ENCODE results near the gene HDAC11.

HDAC11 gene

DNA sequence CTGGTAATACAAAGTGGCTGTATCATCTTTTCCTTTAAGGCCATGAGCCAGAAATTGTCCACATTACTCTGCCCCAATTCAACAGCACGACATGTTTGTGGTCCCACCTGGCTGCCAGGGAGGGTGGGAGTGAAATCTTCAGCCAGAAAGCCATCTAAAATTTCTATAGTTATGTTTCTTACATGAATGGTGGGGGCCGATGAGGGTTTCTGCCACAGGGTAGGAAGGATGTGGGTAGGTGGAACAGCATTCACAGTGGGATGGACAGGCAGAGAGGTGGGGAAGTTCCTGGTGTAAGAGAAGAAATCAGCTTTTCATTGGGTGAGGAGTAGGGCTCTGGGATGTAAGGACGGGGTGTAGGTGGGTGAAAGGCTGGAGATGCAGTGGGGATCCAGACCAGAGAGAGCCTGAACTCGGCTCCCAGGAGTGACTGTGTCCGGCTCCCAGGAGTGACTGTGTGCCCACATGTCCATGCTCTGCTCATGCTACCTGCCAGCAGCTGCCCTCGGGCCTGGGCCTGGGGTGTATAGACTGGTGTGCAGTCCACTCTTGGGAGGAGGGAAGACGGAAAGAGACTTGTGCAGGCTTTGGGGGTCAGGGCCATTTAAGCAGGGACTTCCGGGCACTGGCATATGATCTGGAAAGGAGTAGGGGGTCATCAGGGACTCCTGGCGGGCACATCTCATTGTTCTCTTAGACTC is 65.0 kb downstream of the HDAC11 start:
- TF ChIP-seq POLR2A (IDR thresholded peaks at IDR 0.05; ENCODE audit: low read depth, low read length): no peak
- no peak for TF ChIP-seq TAF1 (IDR thresholded peaks at IDR 0.05; ENCODE audit: borderline replicate concordance, low read depth, low read length)
- no peak for TF ChIP-seq POLR2AphosphoS5 (IDR thresholded peaks at IDR 0.05; ENCODE audit: low read depth, low read length)
- FAIRE-seq: no peak
- no peak for DNase-seq (ENCODE audit: insufficient read length)

DNA sequence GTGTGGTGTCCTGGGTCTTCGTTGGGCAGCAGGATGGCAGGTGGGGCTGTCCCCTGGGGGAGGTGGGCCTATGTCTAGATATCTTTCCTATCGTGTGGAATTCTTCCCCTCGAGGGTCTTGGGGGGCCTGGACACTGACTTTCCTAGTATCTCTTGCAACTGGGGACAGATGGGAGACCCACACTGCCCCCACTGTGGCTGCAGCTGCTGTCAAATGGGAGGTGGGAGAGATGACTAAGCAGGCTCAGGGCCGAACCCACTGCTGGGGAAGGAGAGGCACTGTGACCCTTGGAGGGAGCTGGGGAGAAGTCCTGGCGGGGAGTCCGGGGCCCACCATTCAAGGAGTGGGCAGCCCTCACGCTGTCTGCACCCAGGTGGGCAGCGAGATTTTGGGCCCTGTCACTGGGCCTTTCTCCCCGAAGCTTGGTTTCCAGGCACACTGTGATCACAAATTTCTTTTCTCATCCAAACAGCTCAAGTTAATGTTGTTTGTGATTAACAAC is 65.9 kb downstream of the HDAC11 start:
- no peak for TF ChIP-seq POLR2A (IDR thresholded peaks at IDR 0.05; ENCODE audit: low read depth, low read length)
- TF ChIP-seq POLR2AphosphoS5 (IDR thresholded peaks at IDR 0.05; ENCODE audit: low read depth, low read length): no peak
- no peak for TF ChIP-seq TAF1 (IDR thresholded peaks at IDR 0.05; ENCODE audit: borderline replicate concordance, low read depth, low read length)
- FAIRE-seq: no peak

DNA sequence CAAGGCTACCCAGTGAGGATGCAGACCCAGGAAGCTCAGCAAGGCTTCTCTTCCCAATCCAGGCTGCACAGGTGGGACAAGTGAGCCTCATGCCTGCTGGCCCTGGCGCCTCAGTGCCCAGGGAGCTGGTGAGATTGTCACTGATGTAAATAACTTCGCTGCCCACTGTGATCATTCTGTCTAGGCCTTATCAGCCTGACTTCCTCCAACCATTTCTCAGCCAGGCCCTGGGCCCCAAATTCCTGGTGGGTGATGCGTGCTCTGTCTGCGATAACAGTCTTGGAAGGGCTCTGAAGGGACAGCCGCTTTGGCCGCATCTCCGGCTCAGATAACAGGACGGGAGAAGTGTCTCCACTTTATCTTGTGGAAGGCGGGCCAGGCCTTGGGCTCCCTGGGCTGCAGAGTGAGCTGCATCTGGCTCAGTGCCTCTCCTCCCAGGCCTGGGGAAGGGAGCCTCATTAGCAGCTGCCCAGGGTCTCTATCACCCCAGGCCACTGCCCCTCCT is 66.6 kb downstream of the HDAC11 start:
- DNase-seq (ENCODE audit: insufficient read length) (no peak), FAIRE-seq (no peak)
- no peak for TF ChIP-seq POLR2A (IDR thresholded peaks at IDR 0.05; ENCODE audit: low read depth, low read length)
- TF ChIP-seq TAF1 (IDR thresholded peaks at IDR 0.05; ENCODE audit: borderline replicate concordance, low read depth, low read length): no peak
- TF ChIP-seq POLR2AphosphoS5 (IDR thresholded peaks at IDR 0.05; ENCODE audit: low read depth, low read length): no peak

More for the DNA sequence above, 65.9 kb downstream of the HDAC11 start:
- no peak for DNase-seq (ENCODE audit: insufficient read length)

DNA sequence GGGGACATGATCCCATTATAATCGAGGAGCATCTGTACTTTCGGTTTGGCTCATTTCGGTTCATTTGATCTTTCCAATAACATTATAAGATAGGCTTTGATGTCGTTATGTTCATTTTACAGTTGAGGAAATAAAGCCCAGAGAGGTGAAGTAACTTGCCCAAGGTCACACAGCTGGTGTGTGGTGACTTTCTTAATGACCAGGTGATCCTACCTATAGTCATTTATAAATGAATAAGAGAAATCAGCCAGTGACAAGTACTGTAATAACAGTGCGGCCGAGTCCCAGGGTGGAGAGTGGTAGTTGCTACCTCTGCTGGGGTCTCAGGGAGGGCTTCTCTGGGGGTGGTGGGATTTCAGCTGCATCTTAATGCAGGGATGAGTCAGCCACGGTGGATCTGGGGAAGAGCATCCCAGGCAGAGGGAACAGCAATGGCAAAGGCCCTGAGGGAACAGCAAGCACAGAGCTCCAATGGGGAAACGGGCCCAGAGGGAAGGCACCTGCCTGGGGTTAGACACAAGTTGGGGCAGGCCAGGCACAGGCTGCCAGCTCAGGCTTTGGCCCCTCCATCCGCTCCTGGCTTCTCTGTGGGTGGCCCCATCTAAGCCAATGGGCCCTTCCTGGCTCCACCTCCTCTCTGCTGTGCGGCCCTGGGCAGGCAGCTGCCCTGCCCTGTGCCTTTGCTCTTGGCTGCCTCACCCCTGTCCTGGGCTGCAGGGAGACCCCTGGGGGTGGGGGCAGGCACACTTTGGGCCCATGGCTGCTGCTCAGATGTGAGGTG is 67.7 kb downstream of the HDAC11 start:
- no peak for FAIRE-seq
- no peak for DNase-seq (ENCODE audit: insufficient read length)

DNA sequence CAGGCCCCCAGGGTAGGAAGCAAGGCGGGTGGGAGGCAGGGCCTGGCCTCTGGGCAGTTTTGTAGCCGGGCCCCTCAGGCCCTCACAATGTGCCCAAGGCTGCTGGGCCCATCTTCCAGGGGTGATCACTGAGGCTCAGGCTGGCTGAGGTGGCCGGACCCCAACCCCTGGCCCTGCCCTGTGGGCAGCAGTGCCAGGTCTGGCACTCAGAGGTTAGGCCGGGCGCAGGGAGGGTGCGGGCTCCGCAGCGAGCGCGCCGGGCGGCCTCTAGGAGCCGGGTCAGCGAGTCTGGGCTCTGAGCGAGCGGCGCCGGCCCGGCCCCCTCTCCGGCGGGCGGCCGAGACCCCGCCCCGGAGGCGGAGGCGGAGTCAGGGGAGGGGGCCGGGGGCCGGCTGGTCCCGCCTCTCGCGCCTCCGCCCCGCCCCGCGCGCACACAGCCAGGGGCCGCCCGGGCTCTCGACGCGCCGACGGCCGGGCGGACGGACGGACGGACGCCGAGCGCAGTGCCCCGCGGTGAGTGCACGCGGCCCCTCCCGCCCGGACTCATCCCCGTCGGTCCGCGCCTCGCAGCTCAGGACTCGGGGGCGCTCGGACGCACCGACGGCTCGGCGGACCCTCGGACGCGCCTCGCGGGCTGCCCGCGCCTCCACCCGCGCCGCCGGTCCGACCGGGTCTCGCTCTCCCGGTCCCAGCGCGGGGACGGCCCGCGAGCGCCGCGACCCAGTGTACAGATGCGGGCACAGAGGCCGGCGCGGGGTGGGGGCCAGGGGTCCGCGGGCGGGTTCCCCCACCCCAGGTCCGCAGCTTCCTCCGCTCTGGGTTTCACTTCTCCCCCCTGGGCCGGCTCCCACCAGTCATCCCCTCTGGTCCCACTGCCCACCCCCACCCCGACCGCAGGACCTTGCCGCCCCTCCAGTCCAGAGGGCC is 68.9 kb downstream of the HDAC11 start, which contains the start of gene FBLN2:
FBLN2 (plus strand) TSS at position 430 of the 927 bp plus-strand sequence. CDS start 21,231 bp downstream, outside the sequence.
- no peak for TF ChIP-seq POLR2A (IDR thresholded peaks at IDR 0.05; ENCODE audit: low read depth, low read length)
- no peak for TF ChIP-seq TAF1 (IDR thresholded peaks at IDR 0.05; ENCODE audit: borderline replicate concordance, low read depth, low read length)
- TF ChIP-seq POLR2AphosphoS5 (IDR thresholded peaks at IDR 0.05; ENCODE audit: low read depth, low read length): no peak
- FAIRE-seq (no peak), DNase-seq (ENCODE audit: insufficient read length) (no peak)

More for the DNA sequence above, 67.7 kb downstream of the HDAC11 start:
- TF ChIP-seq TAF1 (IDR thresholded peaks at IDR 0.05; ENCODE audit: borderline replicate concordance, low read depth, low read length): no peak

DNA sequence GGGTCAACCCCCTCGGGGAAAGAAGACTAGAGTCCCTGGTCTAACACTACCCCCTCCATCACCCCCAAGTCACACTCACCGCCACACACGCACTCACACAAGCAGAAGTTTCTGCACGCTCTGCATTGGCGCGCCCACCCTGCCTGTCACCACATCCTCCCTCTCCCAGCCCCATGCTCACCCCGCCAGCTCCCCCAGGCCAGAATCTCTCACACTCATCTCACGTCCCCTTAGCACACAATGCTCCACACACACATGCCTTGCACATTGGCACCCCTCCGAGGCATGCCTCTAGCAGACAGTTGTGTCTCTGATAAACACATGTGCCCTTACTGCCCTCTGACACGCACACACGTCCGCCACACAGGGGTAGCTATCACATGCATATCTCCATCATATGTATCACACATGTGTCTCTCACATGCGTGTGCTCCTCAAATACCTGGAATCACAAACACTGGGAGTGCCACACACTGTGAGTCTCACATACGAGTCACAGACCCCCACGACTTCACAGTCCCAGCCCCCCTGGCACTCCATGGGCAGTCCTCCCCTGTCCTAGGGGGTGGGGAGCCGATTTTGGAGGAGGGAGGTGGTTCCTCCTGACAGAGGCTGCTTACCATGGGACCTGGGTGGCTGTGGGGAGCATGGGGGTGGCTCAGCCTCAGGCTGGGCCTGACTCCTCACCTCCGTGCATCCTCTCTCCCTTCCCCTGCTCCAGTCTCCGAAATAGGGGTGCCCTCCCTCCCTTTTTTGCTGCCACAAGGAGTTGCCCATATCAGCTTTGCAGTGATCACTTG is 69.7 kb downstream of the HDAC11 start:
- FAIRE-seq (no peak), DNase-seq (ENCODE audit: insufficient read length) (no peak)
- TF ChIP-seq POLR2A (IDR thresholded peaks at IDR 0.05; ENCODE audit: low read depth, low read length) (no peak), POLR2AphosphoS5 (IDR thresholded peaks at IDR 0.05; ENCODE audit: low read depth, low read length) (no peak), TAF1 (IDR thresholded peaks at IDR 0.05; ENCODE audit: borderline replicate concordance, low read depth, low read length) (no peak)

DNA sequence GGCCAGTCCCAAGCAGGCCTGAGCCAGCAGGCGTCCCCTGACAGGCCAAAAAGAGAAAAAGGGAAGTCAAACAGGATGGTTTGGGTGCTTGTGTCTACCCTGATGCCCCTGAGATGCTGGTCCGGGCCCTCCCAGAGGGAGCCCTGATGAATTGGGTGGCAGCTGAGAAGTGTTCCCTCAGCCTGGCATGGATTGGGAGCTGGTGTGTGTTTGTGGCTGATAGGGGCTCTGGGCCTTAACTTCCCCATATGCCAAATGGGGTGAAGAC is 70.3 kb downstream of the HDAC11 start:
- DNase-seq (ENCODE audit: insufficient read length) (no peak), FAIRE-seq (no peak)
- TF ChIP-seq TAF1 (IDR thresholded peaks at IDR 0.05; ENCODE audit: borderline replicate concordance, low read depth, low read length): no peak
- TF ChIP-seq POLR2AphosphoS5 (IDR thresholded peaks at IDR 0.05; ENCODE audit: low read depth, low read length): no peak
- TF ChIP-seq POLR2A (IDR thresholded peaks at IDR 0.05; ENCODE audit: low read depth, low read length): no peak

DNA sequence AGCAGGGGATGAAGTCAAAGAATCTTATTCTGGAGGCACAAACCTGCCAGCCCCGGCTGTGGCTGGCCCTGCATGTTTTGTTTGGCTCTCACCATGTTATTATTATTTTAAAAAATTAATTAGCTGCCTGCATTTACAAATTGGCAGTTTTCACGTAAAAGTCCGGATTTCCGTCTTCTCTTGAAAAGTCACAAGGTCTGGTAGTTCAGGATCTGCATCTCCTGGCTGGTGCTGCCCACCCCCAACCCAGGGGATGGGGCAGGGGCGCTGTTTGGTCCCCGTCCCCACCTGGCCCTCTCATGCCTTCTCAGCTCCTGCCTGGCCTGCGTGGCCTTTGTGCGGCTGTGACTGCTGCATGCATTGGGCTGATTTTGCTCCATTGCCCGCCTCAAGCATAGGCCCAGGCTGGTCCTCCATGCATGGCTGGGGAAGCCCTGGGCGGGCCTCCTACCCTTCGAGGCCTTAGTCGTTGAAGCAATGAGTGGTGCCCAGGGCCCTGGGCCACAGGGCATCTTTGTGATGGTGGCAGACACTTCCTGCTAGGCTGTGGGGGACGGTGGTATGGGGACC is 70.8 kb downstream of the HDAC11 start:
- FAIRE-seq: no peak
- no peak for TF ChIP-seq POLR2A (IDR thresholded peaks at IDR 0.05; ENCODE audit: low read depth, low read length)
- no peak for TF ChIP-seq POLR2AphosphoS5 (IDR thresholded peaks at IDR 0.05; ENCODE audit: low read depth, low read length)
- no peak for TF ChIP-seq TAF1 (IDR thresholded peaks at IDR 0.05; ENCODE audit: borderline replicate concordance, low read depth, low read length)

DNA sequence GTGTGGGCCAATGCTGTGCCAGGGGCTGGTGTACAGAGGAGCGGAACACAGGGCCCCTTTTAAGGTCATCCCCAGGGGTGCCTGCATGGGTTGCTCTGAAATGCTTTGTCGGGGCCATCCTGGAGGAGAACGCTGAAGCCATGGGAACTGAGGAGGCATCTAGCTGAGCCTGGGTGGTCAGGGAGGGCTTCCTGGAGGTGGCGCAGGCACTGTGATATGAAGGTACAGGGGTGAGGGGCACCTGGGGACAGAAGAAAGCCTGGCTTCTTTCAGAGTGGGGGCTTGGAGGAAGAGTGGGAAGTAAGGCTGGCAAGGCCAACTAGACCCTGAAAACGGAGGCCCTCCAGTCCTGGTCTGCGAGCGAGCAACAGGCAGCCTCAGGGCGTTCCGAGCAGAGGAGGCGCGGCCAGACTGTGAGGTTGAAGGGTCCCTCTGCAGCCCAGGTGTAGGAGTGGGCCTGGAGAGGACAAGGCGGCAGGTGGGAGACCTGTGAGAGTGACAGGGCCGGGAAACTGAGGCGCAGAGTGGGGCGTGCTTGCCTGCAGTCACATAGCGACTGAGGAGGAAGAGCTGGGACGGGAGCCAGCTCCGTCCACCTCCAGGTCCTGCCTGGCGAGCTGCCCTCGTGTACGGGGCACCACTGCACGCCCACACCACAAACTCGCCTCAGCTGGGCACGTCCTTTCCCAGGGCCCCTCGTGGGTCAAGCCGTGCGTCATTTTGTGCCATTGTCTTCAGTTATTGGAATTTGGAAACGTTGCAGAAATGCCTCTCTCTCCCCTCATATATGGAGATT is 72.9 kb downstream of the HDAC11 start:
- no peak for FAIRE-seq
- TF ChIP-seq POLR2A (IDR thresholded peaks at IDR 0.05; ENCODE audit: low read depth, low read length): no peak
- no peak for TF ChIP-seq TAF1 (IDR thresholded peaks at IDR 0.05; ENCODE audit: borderline replicate concordance, low read depth, low read length)
- no peak for TF ChIP-seq POLR2AphosphoS5 (IDR thresholded peaks at IDR 0.05; ENCODE audit: low read depth, low read length)
- DNase-seq (ENCODE audit: insufficient read length): no peak

More for the DNA sequence above, 70.8 kb downstream of the HDAC11 start:
- no peak for DNase-seq (ENCODE audit: insufficient read length)

Measured in GM12892 (cell line).